Loucy (cell line): Measurements from ENCODE around the gene LDLRAD4.

Experiments
- H2AFZ ChIP-seq: fragments of 200-600 bp; sonication (generic); 2 replicates; pipeline ENCODE4 v1.6.0; 2016; ENCODE audit warnings: antibody characterized with exemption, mild to moderate bottlenecking, low read length, moderate library complexity
- H3F3A ChIP-seq: fragments of 200-600 bp; 2 replicates; pipeline ENCODE4 v1.6.0; 2016; ENCODE audit warnings: antibody characterized with exemption, low read depth, mild to moderate bottlenecking
- H3K27me3 ChIP-seq: fragments of 200-600 bp; sonication (generic); 2 replicates; pipeline ENCODE4 v1.6.1; 2014; ENCODE audit warnings: low read length, mild to moderate bottlenecking; ENCODE audit not compliant: insufficient read depth, poor library complexity, severe bottlenecking
- H3K36me3 ChIP-seq: fragments of 200-600 bp; sonication (generic); 2 replicates; pipeline ENCODE4 v1.6.1; 2016; ENCODE audit warnings: low read length; ENCODE audit not compliant: insufficient read depth
- H3K4me1 ChIP-seq: fragments of 200-600 bp; sonication (generic); 2 replicates; pipeline ENCODE4 v1.5.1; 2014; ENCODE audit warnings: low read length, mild to moderate bottlenecking; ENCODE audit not compliant: insufficient read depth, poor library complexity, severe bottlenecking
- H3K4me2 ChIP-seq: fragments of 200-600 bp; sonication (generic); 2 replicates; pipeline ENCODE4 v1.6.0; 2014; ENCODE audit warnings: antibody characterized with exemption, low read length, low read depth, mild to moderate bottlenecking; ENCODE audit not compliant: poor library complexity, severe bottlenecking
- H3K4me3 ChIP-seq: fragments of 200-600 bp; sonication (generic); 2 replicates; pipeline ENCODE4 v1.5.1; 2014; ENCODE audit warnings: low read length, mild to moderate bottlenecking, mixed read lengths; ENCODE audit not compliant: poor library complexity, severe bottlenecking
- H3K79me2 ChIP-seq: fragments of 200-600 bp; sonication (generic); 2 replicates; pipeline ENCODE4 v1.6.1; 2014; ENCODE audit warnings: low read length; ENCODE audit not compliant: insufficient read depth
- H3K9ac ChIP-seq: fragments of 200-600 bp; sonication (generic); 2 replicates; pipeline ENCODE4 v1.6.0; 2014; ENCODE audit warnings: mild to moderate bottlenecking, low read depth, low read length, moderate library complexity; ENCODE audit not compliant: poor library complexity, severe bottlenecking
- H3K9me2 ChIP-seq: fragments of 200-600 bp; sonication (generic); replicated peaks from 2 replicates; pipeline ENCODE4 v1.6.1; 2016; ENCODE audit warnings: low read depth, low read length, mixed read lengths
- H3K9me3 ChIP-seq: fragments of 200-600 bp; sonication (generic); 2 replicates; pipeline ENCODE4 v1.6.1; 2014; ENCODE audit warnings: mild to moderate bottlenecking, antibody characterized with exemption, low read length, low read depth; ENCODE audit not compliant: insufficient read depth
- H4K20me1 ChIP-seq: fragments of 200-600 bp; sonication (generic); 2 replicates; pipeline ENCODE4 v1.6.0; 2014; ENCODE audit warnings: antibody characterized with exemption, low read length, mild to moderate bottlenecking; ENCODE audit not compliant: insufficient read depth, poor library complexity, severe bottlenecking
- CTCF ChIP-seq: fragments of 200-600 bp; sonication (generic); conservative IDR thresholded peaks from 2 replicates; pipeline ENCODE4 v1.5.1; 2014; ENCODE audit warnings: mild to moderate bottlenecking, antibody characterized with exemption, low read length
- EZH2phosphoT487 ChIP-seq: fragments of 200-600 bp; IDR thresholded peaks from 2 replicates; pipeline ENCODE4 v1.6.1; 2018; ENCODE audit warnings: antibody characterized with exemption, mild to moderate bottlenecking, moderate library complexity, borderline replicate concordance

The LDLRAD4 gene

DNA sequence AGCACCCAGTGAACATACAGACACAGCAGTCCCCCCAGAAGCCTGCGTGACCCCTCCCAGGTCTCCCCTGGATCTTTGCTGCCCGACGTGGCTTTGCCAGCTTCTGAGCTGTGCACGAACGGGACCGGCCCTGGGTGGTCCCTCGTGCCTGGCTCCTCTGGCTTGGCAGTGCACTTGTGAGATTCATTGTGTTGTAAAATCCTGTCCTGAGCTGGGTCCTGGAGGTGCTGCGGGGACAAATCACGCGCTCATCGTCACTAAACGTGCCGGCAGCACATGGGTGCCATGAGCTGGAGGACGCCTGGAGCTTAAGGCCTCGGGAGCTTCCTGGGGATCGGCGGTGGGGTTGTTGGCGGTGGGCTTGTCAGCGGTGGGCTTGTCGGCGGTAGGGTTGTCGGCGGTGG is 402.9 kb downstream of the LDLRAD4 start:
- Histone ChIP-seq H3K9me2 (no peaks in the 10 kb centered on the region), H3K4me2 (no peak overlapping the region), H3K4me1 (peaks cover 36% of the 10 kb centered on the region), H3K27me3 (no peaks in the 10 kb centered on the region), H2AFZ (no peak overlapping the region), H3F3A (no peaks in the 10 kb centered on the region), H3K79me2 (peaks cover 96% of the 10 kb centered on the region), H3K36me3 (peaks cover 48% of the 10 kb centered on the region; the same call in 1 of the 2 replicates), H3K9ac (no peak overlapping the region), H3K4me3 (no peak overlapping the region), H3K9me3 (no peaks in the 10 kb centered on the region), H4K20me1 (peaks cover 7% of the 10 kb centered on the region)
- TF ChIP-seq EZH2phosphoT487 (no peak), CTCF (no peak)

- Histone ChIP-seq H3K27me3 (no peaks in the 10 kb centered on the region), H3K79me2 (peaks cover 96% of the 10 kb centered on the region), H3K9ac (no peak overlapping the region), H3K4me3 (no peak overlapping the region), H3F3A (no peaks in the 10 kb centered on the region), H3K4me1 (peaks cover 30% of the 10 kb centered on the region), H3K9me3 (no peaks in the 10 kb centered on the region), H3K4me2 (no peak overlapping the region), H3K36me3 (peaks cover 51% of the 10 kb centered on the region; the same call in 1 of the 2 replicates), H2AFZ (no peak overlapping the region), H3K9me2 (no peaks in the 10 kb centered on the region), H4K20me1 (peaks cover 4% of the 10 kb centered on the region)
- TF ChIP-seq EZH2phosphoT487: no peak
- TF ChIP-seq CTCF: no peak
Measured at GRCh38 chr18:13621886-13622619, 403.5 kb downstream of the LDLRAD4 start.

GRCh38 chr18:13622751-13623150 is 404.2 kb downstream of the LDLRAD4 start:
- Histone ChIP-seq H3K9me2 (no peaks in the 10 kb centered on the region), H4K20me1 (peaks cover 4% of the 10 kb centered on the region), H3K79me2 (peaks cover 96% of the 10 kb centered on the region), H3F3A (no peaks in the 10 kb centered on the region), H3K9ac (no peak overlapping the region), H3K4me1 (peaks cover 27% of the 10 kb centered on the region), H3K36me3 (peaks cover 51% of the 10 kb centered on the region; the same call in 1 of the 2 replicates), H3K9me3 (no peaks in the 10 kb centered on the region), H3K4me3 (no peak overlapping the region), H3K4me2 (no peak overlapping the region), H3K27me3 (no peaks in the 10 kb centered on the region), H2AFZ (no peak overlapping the region)
- TF ChIP-seq EZH2phosphoT487 (no peak), CTCF (no peak)
